DLD1 (cell line): ENCODE results near the gene RBPJ.

ENCODE experiments used
- in situ Hi-C: cut with HindIII; loops from 2 replicates; pipeline ENCODE4 v1.10.0; 2017; ENCODE audit warnings: low sequenced_read_pairs

Gene RBPJ

DNA sequence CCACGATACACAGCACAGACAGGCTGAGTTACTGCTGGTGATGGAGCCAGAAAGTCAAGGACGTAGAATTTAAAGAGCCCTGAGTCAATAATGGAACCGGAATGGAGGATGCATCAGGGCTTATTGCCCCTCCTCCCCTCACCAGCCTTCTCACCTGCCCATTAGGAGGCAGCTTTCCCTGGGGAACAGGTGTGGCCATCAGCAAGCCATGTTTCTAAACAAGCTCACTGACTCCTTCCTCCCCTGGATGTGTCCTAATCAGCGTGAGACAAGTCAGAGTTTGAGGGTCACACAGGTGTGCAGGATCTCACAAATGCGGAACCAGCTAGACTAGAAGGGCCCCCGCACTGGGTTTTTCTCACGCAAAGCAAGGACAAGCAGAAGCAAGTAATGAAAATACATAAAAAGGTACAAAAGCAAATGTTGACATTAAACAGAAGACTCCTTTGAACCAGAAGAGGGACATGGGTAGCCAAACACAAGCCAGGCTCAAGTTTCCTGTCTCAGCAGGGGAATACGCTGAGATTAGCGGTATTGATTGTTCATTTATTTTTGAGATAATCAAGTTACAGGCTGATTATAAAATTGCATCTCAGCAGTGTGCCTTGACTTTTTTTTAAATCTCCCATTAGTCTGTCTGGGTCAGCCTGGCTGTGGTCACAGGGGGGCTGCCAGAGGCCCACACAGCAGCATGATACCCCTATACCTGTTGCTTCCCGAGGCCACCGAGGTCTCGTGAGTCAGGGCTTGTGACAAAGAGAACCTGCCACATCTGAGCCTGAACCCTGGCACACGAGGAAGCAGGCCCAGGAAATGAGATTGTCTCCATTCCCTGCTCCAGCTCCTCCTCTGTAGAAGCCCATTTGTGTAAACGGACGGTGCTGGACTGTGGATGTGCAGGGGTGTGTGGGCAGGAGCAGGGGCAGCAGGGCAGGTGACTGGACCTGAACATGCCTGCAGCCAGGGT, 132.0 kb downstream of the RBPJ start:
- in situ Hi-C loops = no loop called here

DNA sequence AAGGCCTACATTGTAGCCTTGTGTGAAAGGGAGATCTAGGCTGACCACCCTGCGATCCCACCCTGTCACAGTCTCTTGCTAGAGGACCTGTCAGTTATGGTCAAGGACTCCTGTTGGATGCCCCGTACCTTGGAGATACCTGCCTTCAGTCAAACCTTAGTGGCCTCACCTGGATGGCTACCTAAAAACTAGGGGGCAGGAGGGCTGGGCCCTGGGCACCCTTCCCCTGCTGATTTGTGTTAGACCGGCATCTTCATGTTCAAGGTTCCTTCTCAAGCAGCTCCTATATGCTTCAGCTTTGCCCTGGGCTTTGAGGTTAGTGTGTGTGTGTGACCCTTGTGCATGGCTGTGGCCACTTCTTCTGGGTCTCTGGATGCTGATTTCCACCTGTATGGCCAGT, 134.1 kb downstream of the RBPJ start:
- in situ Hi-C loops = no loop called here

DNA sequence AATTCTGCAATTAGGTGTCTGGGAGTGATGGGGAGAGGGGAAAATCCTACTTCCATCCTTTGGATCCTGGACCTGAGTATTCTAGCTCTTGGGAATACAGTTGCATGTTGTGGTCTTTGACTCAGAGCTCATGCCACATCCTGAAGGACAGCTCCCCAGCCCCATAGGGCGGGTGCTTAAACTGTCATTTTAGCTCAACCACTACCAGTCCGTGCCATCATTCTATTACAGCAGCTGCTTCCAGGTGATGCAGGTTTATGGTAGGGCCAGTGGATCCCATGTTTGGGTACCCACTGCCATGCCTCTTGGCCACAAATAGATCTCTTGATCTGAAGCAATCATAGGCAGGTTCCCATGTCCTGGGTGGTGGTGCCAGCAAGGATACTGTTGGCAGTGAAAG, 134.8 kb downstream of the RBPJ start:
- in situ Hi-C loops = no loop called here

DNA sequence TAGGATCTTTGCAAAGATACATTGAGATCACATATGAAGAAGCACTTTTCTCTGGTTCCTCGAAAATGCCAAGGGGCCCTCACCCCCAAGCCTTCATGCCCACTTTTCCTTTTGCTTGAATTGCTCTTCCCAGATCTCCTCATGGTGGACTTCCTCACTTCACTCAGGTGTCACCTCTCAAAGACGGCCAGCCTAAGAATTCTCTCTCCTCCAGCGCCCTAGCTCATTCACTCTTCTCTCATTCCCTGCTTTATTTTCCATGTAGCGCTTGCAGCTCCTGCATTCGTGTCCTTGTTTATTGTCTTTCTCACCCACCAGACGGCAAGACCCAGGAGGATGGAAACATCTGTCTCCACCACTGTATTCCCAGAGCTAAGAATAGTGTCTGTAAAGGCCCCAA, 136.6 kb downstream of the RBPJ start:
- in situ Hi-C loops = no loop called here

DNA sequence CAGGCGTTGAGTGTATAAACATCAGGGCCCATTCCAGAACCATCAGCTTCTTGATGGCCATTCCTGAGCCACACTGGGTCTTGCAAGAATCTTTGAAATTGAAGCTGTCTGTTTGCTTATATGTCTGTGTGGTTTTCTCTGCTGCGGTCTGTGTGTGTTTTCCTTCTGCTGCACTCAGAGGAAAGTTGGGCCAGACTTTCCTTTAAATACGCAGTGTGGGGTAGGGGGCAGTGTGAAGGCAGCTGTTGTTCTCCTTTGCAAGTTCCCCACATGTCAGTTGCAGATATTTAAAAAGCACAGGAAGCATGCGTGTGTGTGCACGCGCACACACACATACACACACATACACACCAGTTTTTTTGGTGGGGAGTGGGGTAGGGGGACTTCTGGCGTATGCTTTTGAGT, 137.3 kb downstream of the RBPJ start:
- in situ Hi-C loops = no loop called here

DNA sequence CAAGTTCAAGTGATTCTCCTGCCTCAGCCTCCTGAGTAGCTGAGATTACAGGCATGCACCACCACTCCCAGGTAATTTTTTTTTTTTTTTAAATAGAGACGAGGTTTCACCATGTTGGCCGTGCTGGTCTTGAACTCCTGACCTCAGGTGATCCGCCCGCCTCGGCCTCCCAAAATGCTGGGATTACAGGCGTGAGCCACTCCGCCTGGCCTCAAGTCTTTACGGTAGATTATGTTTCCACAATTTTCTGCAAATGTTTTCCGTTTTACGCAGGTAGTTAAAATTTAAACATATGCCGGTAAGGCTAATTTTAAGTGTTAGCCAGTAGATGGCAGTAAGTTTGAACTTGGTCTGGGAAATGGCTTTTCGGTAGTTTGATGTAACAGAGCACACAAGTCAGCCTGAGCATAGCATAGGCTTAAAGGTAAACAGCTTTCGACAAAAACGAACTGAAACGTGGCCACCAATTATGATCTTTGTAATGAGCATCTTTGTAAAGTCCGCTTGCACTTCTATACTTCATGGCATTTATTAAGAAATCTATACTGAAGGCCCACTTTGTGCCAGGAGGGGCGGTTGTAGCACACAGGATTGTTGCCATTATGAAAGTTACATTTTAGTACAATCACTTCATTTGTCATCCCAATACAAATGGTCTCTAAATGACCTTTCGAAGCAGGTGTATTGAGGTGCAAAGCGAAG, 138.4 kb downstream of the RBPJ start:
- in situ Hi-C loops = no loop called here

DNA sequence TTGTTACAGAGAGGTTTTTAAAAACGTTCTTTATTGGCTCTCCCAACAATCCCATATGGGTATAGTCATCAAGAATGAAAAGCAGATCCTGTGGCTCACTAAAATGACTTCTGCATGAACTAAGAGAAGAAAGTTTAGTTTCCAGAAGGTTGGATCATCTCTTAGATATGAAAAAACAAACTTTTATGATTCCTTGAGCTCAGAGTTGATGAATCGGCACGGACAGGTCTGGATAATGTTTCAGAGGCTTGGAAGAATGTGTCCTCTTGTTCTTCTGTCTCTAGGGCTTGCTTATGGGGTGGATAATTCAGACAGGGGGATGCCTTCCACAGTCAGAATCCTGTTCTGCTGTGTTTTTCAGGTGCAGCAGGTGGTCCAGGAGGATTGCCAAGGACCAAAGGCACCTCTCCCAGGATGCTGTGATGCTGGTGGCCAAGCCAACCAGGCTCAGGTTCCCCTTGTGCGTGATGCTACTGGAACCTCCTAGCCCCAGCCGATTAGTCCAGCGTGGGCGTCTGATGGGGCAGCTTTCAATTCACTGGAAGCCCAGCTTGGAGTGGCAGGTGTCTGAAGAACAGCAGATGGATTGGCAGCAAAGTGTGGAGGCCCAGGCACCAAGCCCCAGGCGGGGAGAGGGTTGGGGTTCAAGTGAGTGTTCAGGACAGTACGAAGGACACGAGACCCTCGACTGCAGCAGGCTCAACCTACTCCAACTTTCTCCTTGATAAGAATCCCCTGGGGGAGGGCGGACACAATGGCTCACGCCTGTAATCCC, 139.1 kb downstream of the RBPJ start:
- in situ Hi-C loops = no loop called here

DNA sequence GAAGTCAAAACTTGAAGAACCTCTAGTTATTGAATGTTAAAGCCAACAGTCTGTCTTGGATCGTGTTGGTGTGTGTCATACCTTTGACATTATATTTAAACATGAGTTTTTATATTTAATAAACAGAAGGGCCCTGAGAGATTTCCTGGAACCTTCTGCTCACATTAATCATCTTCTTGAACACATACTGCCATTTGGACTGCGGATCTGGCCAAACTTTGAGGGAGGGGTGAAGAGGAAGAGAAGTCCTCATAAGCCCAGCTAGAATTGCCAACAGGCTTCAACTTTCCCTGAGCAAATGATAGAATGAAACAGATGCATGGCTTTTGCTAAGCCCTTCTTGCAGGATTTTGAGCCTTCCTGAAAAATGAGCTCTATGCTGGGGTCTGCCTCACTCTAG, 142.1 kb downstream of the RBPJ start:
- in situ Hi-C loops = no loop called here

DNA sequence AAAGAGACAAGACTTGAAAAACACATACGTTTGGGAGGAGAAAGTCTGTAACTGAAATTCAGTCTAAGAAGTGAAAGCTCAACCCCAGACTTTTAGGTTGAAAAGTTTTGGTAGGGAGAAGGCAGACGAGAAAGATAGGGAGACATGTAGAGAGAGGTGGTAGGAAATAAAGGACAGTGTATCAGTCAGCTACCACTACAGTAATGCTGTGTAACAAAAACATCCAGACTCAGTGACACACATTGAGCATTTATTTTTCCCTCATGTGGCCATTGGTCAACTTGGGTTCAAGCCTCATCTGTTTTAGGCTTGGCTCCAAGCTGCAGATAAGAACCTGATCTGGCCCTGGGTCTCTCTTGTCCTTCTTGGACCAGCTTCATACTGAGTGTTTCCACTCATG, 142.6 kb downstream of the RBPJ start:
- in situ Hi-C loops = no loop called here

DNA sequence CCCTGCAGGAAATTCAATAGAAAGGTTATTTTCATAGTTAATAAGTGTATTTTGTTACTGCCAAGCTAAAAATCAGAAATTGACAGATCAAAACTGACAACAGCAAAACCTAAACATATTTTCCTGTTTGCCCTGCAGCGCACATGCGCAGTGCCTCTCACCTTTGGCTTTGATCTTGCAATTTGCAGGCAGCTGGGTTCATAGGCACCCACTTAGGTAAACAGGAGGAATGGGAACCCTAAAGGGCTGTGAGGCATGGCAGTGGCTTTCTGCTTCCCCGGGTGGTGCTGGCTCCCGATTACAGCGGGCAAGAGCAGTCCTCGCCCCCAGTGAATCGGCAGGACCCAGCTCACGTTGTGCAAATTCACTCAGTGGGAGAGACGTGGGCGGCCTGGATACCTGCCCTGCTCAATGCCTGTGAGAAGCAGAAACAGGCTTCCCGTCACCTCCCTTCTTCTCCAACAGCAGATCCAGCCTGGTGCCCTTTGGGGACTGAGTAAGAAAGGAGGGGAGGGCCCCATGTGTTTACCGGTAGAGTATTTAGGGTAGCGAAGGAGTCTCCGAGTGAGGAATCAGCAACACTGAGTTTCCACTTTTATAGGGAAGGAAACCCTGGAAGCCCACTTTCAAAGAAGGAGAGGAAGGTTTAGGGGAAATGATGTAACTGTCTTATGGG, 143.7 kb downstream of the RBPJ start:
- in situ Hi-C loops = no loop called here

DNA sequence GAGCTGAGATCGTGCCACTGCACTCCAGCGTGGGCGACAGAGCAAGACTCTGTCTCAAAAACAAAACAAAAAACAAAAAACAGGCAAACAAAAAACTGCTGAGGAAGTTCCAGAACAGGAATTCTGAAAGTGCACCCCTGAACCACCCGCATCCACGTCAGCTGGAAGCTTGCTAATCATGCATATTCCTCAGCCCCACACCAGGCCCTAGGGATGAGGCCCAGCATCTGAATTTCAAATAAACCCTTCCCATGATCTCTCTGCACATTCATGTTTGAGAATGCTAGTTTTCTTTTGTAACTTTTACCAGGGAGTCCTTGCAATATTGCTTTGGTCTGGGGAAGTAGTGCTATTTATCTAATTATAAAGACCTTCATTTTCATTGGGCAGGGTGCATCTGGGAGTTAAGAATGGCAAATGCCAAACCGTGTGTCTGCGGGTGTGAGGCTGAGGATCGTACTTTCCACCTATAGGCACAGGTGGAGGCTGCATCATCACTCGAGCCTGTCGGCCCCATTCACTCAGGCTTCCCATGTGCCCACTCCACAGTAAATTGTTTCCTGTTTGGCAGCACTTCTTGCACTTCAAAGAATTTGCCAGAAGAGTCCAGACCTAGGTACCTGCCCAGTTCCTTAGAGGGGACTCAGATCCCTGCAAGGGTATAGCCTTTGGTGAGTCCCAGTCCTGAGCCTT, 145.9 kb downstream of the RBPJ start:
- in situ Hi-C loops = no loop called here

DNA sequence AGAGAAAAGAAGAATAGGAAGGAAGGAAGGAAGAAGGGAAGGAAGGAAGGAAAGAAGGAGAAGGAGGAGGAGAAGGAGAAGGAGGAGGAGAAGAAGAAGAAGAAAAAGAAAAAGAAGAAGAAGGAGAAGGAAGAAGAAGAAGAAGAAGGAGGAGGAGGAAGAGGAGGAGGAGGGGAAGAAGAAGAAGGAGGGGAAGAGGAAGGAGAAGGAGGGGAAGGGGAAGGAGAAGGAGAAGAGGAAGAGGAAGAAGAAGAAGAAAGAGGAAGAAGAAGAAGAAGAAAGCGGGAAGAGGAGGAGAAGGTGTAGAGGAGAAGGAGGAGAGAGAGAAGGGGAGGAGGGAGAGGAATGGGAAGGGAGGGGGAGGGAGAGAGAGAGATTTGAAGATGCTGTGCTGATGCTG, 146.9 kb downstream of the RBPJ start:
- in situ Hi-C loops = no loop called here

DNA sequence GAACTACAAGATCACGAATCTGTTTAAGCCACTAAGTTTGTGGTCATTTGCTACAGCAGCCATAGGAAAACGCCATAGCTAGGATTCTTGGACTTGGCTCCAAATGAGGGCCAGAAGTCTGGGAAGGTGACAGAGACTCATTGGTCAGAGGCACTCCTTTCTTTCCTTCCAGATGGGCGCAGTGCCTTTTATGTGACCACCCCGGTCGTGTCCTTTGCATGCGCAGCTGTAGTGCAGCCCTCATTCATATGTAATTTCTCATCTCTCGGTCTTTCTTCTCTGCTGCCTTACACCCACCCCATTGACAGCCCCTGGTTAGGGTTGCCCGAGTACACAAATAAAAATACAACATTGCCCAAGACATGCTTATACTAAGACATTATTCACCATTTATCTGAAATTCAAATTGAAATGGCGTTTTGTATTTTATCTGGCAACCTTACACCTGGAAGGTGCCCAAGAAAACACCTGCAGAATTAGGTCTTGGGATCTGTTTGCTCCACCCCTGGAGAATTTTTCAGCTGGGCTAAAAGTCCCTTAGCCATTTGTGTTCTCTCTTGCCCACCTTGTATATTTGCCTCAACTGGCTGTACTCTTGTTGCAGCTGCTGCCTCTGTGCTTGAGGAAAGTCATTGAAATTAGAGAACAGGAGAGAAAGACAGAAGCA, 147.6 kb downstream of the RBPJ start:
- in situ Hi-C loops = no loop called here

DNA sequence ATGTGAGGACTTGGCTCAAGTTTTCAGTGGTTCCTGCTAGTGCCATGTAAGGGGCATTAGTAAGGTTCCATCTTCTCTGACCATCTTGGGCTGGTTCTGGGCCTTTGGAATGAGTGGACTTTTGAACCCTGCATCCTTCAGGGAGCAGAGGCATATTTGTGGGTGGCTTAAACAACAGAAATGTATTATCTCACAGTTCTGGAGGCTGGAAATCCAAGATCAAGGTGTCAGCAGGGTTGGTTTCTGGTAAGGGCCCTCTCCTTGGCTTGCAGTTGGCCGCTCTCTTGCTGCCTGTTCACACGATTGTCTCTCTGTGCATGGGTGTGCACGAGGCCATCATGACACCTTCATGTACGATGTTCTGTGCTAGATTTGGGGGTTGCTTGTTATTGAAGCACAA, 148.2 kb downstream of the RBPJ start:
- in situ Hi-C loops = no loop called here

DNA sequence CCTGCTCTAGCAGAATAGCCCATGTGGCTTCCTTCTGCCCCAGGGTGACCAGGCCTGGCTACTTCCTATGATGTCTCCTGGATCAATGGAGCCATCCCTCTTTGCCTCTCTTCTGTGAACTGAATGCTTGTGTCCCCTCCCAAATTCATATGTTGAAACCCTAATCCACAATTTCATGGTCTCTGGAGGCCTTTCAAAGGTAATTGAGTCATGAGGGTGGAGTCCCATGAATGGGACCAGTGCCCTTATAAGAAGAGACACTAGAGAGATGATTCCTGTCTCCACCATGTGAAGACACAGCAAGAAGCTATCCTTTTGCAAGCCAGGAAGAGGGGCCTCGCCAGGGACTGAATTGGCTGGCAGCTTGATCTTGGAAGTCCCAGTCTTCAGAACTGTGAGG, 151.1 kb downstream of the RBPJ start:
- in situ Hi-C loops = no loop called here

DNA sequence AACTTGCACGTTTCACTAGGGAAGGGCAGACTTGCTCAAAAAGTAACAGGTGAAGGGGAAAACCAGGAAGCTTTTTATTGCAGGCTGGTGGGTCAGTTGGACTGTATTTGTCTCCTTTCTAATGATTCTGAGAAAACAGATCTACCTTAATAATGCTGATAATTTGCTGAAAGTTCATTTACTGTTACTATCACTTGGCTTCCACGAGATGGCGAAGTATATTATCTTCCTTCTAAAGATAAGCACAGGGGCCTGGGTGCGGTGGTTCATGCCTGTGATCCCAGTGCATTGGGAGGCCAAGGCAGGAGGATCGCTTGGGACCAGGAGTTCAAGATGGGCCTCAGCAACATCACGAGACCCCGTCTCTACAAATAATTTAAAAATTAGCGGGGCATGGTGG, 153.1 kb downstream of the RBPJ start:
- in situ Hi-C loops = no loop called here

DNA sequence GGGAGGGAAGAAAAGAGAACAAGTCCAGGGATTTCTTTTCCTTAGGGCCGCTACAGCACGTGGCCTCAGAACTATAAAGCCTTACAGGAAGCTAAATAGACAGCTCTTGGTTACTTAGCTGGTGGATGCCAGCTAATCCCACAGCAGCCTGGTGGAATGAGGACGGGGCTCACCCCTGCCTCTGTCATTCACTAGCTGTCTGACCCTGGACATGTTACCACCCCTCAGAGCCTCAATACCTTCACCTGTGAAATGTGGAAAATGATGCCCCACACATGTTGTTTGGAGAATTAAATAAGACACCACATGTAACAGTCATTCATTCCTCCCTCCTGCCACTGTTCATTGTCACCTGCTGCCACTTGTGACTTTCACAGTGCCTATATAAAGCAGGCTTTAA, 153.7 kb downstream of the RBPJ start:
- in situ Hi-C loops = no loop called here

DNA sequence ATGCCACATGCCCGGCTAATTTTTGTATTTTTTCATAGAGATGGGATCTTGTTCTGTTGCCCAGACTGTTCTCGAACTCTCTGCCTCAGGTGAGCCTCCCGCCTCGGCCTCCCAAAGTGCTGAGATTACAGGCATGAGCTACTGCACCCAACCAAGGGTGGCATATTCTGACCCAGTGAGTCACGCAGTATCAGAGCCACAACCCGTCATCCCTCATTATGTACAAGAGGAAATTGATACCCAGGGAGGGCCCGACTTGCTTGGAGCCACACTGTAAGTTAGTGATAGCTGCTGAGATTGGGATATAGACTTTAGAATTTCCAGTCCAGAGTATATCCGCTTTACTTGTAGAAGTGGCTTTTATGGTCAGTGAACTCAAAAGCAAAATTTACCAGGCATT, 154.9 kb downstream of the RBPJ start:
- in situ Hi-C loops = no loop called here

DNA sequence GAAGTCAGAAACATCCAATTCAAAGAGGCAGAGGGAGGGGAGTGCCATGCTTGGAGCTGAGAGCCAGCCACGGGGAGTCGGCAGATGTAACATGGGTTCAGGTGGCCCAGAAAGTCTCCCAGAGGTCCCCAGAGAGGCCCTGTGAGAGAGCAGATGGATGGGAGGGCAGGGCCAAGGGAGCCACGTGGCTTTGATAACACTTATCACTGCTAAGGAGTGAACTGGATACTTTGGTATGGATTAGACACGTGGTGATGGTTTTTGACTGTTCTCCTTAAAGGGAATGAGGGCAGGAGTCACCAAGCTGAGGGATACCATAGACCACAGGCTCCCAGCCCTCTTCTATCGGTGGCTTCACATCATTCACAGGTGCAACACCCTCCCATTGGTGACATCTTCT, 155.7 kb downstream of the RBPJ start:
- in situ Hi-C loops = no loop called here

DNA sequence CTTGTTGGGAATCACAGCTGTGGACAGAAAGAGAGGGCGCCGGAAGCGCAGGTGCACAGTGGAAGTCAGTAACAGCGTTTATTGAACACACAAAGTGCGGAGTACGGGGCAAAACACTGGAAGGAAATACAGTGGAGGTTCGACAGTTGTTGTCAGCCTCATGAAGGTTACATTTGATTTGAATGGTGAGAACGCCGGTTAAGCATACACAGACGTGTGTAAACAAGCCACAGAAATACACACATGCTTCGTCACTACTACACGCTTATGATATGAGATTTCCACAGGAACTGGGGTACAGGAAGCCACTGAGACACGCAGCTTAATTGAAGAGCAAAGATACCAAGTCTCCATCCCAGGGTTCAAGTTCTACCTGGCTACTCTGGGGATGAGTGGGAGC, 157.5 kb downstream of the RBPJ start:
- in situ Hi-C loops = no loop called here
